Measurements from ENCODE around the gene TLE2. TPM values are rescaled to one million over a fixed set of nuclear protein-coding genes. Genes with fewer than 3 reads are reported as not detected.

TLE2 gene
- total RNA-seq, result 21.8 and 25.7 TPM in 2 replicates

DNA sequence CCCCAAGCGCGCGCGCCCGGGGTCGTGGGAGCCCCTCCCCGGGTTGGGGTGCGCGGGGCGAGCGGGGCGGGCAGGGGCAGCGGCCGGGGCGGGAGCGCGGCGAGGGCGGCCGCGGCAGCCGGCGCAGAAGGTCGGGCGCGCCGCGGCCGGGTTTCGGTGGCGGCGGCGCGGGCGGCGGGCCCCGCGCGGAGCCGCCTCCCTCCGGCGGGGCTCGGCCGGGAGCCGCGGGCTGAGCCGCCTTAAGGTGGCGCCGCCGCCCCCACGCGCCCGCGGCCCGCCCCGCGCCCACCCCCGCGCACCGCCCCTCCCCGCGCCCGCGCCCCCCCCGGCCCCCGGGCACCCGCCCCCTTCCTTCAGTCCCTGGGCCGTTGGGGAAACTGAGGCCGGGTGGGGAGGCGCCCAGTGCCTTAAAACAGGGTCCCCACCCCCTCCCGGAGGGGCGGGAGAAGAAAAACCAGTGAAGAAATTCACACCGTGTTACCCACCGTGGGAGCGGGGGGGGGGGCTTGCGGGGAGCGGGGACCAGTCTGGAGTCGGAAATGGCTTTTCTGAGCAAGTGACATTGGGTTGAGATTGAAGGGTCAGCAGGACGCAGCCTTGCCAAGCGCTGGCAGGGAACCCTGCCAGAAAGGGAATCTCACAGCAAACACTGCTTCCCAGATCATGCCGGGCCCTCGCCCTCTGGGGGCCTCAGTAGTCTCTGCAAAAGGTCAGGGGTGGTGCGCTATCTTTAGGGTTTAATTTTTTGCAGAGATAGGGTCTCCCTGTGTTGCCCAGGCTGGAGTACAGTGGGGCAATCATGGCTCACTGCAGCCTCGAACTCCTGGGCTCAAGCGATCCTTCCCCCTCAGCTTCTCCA, at the start of gene TLE2:
Gene TLE2, minus strand, starts transcription at position 216 of the 859 bp plus-strand sequence. CDS start 376 bp downstream, outside the sequence.
- DNase-seq, result peak; percentile 32

DNA sequence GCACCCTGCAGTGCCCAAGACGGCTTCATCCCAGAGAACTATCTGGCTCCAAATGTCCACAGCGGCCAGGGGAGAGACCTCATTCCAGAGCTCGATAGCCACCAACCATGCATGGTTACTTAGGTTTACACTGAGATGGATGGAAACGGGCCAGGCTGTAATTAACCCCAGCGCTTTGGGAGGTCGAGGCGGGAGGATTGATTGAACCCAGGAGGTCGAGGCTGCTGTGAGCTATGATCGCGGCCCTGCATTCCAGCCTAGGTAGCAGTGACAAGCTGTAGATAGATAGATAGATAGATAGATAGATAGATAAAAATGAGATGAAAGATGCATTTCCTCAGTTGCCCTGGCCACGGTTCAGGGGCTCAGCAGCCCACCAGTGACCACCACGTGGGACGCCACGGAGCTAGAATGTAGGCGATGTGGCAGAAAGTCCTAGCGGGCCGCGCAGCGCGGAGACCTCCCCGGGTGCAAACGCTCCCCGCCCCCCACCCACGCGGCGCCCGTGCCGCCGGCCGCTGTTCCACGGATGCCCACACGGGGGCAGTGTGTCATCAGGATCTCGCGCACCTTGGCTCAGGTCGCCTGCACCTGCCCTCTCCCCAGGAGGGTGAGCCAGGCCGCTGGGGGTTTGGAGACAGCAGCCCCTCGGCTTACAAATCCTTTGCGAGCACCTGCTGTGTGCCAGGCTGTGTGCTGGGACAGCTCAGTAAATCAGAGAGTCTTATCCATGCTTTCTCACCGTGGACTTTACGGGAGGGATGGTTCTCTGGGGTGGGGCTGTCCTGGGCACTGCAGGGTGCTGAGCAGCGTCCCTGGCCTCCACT, 46.7 kb upstream of the TLE2 start:
- peak; percentile 65 for DNase-seq

DNA sequence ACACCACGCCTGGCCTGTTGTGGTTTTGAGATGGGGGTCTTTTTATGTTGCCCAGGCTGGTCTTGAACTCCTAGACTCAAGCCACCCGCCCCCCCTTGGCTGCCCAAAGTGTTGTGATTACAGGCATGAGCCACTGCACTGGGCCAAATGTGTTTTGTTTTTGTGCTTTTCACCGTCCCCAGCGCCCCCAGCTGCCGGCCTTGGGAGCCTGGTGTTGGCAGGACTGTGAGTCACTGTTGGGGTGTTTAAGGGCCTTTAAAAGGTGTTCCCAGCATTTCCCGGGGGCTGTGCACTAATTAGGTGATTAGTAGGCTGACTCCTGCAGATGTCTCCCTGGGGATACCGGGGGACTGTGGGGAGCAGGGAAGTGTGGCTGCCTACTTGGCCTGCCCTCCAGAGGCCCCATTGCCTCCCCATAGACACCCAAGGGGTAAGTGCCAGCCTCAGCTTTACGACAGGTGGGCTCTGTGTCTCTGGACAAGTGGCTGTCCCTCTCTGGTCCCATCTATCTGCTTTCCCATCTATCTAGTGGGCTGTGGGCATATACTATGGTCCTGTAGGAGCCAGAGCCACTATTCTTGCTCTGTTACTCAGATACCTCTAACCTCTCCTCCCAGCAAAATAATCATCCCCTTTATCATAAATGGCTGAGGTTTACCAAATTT, 45.0 kb upstream of the TLE2 start:
- DNase-seq, result peak; percentile 35

DNA sequence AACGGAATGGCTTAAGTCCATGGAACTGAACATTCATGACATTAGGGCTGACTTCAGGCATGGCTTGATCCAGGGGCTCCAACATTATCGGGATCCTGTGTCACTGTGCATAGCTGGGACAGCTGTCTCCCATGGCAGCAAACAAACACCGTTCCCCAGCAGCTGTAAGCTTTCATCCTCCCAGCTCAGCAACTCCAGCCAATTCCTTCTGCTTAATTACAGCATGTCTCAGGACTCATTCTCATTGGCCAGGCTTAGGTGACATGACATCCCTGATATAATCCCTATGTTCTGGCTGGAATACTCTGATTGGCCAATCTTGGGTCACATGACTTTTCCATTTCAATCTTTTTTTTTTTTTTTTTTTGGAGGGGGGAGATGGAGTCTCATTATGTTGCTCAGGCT, 44.1 kb upstream of the TLE2 start:
- DNase-seq, result peak; percentile 65

DNA sequence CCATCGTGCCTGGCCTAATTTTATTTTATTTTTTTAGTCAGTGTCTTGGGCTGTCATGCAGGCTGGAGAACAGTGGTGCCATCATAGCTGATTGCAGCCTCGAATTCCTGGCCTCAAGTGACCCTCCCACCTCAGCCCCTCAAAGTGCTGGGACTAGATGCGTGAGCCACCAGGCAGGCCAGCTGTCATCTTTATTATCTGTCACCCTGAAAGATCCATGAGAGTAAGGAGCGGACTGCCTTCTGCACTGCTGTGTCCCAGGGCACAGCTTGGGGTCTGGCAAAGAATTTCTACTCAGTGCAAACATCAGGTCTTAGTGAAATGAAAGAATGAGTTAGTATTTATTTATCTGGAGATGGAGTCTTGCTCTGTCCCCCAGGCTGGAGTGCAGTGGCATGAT, 42.7 kb upstream of the TLE2 start:
- DNase-seq, result no peak

DNA sequence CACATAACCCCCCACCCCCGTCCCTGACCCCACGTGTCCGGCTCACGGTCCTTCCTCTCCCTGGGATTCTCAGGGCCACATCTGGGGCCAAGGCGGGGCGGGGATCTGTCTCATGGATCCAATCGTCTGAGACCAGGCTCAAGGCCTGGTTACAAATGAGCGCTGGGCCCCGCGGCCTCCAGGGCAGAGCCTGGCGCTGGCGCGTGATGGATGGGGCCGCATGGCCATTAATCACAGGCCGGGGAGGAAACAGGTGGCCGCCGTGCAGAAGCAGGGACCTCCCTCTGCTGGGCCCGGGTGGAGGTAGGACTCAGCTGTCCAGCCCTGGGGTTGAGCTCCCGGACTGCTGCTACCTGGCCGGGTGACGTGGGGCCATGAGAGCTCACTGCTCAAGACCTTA, 39.0 kb upstream of the TLE2 start:
- DNase-seq, result no peak

DNA sequence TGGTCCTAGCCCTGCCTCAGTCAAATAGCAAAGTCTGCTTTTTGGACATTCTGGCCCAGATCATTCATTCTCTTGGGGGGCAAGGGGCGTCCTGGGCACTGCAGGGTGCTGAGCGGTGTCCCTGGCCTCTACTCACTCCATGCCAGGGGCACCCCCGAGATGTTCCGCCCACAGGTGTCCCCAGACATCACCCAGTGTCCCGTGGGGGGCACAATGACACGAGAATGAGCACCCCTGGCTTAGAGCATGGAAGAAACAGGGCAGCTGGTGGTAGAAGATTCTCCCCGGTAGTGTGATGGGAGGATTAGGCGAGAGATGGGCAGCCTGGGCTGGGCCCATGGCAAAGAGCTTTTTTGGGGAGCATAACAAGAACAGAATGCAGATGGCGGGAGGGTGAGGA, 38.5 kb upstream of the TLE2 start:
- DNase-seq, result no peak

DNA sequence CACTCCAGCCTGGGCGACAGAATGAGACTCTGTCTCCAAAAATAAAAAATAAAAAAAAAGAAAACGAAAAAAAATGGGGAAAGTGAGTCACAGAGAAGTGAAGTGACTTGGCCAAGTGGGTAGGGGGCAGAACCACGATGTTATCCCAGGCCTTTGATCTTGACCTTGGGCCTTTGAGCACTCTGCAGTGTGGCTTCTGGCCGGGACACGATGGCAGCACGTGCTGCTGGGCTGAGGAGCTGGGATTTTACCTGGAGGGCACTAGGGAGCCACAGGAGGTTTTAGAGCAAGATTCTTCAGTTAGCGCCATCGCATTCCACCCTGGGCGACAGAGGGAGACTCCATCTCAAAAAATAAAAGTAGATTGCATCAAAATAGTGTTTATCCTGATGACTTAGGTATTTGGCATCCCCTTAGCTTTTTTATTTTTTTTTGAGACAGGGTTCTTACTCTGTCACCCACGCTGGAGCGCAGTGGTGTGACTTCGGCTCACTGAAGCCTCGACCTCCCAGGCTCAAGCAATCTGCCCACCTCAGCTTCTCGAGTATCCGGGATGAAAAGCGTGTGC, 37.5 kb upstream of the TLE2 start:
- no peak for DNase-seq

DNA sequence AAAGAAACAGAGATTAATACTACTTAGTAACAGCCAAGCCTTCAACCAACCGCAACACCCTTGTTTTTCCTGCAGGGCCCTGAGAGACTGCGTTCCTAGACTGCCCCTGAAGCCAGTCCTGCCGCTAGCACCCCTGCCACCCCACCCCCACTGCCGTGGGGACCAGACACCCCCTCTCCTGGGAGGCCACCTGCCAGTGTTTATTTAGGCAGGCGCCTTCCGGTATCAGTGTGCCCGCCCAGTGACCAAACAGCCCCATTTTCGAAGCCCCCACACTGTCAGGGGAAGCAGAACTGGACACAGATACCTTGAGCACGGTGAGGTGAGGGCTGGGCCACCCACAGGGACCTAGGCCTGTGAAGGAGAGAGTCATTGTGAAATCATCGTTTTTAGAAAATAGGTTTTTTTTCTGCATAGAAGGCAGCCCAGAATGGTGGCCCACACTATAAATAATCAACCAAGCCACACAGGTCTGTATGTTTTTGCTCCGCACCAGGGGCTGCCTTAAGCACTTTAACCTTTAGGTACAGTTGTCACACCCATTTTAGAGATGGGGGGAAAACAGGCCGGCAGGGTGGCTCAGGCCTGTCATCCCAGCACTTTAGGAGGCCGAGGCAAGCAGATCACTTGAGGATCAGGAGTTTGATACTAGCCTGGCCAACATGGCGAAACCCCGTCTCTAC, 36.7 kb upstream of the TLE2 start:
- DNase-seq, result no peak

DNA sequence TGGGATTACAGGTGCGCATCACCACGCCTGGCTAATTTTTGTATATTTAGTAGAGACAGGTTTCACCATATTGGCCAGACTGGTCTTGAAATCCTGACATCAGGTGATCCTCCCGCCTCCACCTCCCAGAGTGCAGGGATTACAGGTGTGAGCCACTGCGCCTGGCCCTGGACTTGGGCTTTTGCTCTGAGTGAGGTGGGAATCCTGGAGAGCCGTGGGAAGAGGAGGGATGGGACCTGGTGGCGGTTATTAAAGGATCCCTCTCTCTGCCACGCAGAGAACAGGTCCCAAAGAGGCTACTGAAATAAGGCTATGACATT, 34.9 kb upstream of the TLE2 start:
- no peak for DNase-seq

DNA sequence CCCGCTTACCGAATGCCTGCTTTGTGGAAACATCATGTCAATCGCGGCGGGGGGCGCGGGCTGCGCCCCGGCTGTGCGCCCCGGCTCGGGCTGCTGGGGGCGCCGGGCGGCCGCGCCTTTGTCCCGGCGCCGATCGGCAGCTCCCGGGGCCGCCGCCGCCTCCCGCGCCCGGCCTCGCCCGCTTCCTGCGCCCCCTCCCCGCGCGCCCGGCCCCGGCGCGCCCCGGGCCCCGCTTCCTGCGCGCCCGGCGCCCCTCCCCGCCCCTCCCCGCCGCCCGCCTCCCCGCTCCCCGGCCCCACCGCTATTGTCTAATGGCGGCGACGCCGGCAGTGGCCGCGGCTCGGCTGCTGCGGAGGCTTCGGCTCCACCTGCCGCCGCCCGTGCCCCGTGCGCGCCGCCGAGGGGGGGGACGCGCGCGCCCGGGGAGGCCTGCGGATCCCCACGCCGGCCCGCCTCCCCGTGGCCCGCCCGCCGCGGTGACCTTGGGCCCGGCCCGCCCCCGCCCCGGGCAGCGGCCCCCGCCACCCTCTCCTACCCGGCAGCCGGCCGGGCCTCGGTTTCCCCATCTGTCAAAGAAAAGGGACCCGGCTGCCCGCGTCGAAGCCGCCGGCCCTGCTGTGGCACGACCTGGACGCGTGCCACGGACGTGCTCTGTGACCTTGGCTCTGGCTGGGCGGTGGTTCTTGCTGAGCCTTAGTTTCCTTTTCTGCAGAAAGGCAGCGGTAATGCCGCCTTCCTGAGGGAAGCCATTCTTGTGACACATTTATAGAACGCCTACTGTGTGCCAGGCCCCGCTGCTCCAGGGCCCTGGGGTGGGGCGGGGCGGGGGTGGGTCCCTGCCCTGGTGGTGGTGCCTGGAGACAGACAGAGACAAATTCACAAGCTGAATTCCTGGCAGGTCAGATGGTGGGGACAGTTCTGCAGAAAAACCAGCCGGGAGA, 33.4 kb upstream of the TLE2 start, which contains the start of gene TLE5:
Gene TLE5, minus strand, starts transcription at position 331 of the 941 bp plus-strand sequence. Its CDS starts 295 bp downstream, at position 36.
- DNase-seq, result peak; percentile 70

DNA sequence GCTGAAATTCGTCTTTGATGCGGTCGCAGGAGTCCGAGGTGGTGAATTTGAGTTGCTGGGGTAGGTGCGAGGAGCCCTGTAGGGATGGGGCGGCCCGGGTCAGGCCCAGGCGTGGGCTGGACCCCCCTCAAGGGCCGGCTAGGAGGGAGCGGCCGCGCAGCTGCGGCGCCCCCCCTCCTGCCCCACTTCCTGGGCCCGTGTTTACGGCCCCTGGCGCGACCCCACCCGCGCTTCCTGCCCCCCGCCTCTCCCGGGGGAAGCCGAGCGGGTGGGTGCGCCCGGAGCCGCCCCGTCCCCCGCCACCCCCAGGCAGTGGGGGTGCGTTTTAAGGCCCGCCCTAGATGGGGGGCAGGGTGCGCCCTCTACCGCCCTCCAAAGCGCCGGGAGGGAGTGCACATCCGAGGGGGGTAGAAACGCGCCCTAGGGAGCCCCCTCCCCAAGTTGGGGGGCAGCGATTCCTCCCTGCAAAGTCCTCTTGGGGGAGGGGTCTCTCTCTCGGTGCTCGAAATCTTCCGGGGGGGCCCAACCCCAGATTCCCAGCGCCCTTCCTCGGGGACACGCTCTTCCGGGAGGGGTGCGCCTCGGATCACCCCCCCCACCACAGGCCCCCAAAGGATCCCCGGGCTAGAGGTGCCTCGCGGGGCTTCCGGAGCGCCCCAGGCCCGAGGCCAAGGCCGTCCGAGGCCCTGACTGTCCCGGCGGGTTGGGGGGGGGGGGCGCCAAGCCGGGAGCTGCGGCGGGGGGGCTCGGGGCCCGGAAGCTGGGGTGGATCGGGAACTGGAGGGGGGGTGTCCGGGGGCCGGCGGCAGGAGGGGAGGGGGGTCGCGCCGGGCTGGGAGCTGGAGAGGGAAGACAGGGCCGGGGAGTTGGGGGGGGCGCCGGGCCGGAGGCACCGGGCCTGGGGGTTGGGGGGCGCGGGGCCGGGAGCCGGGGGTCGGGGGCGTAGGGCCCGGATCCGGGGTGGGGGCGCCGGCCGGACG, 32.4 kb upstream of the TLE2 start:
- DNase-seq, result peak; percentile 44

DNA sequence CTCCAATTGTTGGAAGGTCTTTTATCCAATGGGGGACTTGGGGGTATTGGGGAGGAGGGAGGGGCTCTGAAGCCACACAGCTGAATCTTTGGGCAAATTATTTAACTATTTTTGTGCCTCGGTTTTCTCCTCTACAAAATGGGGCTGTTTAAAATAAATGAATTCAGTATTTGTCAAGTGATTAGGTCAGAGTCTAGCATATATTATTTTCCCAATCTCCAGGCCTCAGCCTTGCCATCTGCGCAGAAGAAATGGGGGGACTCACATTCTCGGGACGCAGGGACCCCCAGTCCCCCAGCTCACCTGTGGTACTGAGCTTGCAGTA, 31.7 kb upstream of the TLE2 start:
- DNase-seq, result no peak

DNA sequence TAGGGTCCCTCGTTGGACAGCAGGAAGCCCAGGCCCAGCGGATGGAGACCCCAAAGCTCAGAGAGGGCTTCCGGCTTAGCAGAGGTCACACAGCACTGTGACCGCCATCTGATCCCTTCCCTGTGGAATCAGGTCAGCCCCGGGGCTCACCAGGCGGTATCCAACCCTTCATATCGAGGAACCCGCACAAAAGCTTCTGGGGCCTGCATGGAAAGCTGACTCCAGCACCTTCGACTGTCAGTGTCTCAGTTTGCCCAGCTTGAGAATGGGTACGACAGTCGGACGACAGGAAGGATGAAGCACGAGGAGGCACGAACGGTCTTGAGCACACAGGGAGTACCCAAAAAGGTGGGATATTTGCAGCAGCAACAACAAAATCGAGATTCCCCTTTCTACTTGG, 30.6 kb upstream of the TLE2 start:
- no peak for DNase-seq

DNA sequence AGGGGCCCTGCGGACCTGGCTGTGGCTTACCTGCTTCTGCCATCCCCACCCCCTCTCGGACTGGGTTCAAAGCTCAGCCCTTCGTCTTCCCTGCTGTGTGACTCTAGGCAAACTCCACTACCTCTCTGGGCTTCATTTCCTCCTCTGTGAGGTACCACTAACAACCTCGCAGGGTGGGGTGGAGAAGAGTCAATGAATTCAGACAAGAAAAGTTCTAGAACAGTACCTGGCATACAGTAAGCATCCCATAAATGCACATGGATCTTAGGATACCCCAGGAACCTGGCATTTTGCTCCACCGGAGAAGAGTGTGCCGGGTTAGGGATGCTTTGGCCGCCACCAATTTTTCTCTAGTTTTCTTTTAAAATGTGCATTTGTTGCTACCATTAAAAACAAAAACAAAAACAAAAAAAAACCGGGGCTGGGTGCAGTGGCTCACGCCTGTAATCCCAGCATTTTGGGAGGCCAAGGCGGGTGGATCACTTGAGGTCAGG, 29.8 kb upstream of the TLE2 start:
- no peak for DNase-seq

DNA sequence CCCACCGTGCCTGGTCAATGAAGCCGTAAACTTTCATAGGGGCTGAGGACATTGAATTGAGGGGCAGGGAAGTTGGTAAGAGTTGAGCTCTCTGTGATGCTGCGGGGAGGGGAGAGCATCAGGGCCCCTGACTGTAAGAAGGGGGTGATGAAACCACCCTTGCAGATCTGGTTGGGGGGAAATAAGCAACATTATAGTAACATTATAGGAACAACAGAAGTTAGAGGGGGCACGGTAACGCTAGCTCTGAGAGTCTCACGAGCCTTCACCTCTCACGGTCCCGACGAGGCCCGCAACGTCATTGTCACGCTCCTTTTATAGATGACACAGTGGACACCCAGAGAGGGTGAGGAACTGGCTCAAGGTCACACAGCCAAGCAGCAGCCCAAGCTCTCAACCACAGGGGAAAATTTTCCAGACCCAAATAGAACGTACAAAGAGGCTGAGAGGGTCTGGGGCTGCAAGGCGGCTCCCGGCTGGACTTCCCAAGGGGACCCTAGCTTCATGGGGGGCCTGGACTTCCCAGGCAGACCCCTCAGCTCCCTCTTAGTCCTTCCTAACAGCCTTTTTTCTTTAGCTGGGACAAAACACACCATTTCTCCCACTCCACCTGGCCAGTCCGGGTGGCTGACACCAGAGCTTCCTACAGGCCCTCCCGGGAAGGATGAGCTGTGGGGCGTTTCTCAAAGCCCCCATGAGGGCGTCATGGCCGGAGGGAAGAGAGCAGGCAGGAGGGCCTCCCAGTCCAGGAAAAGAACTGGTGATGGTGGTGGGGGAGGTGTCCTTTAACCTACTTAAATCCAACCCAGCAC, 29.1 kb upstream of the TLE2 start:
- no peak for DNase-seq

DNA sequence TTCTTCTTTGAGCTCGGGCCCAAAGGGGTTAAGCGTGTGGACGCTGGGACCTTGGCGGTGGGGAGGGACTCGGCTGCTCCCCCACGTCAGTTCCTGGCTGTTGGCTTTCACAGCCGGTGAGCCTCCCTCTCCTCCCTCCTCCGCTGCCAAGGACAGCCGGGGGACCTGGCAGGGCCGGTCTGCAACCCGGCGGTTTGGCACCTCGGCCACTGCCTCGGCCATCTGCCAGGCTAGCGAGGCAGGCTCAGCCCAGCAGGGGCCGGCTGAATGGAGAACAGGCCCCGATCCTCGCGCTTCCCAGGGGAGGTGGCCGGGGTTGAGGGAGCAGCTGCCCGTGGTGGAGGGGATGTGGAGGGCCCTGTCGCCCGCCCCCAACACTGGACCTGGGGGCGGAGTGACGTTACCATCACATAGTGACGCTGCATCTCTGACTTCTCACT, 28.2 kb upstream of the TLE2 start:
- no peak for DNase-seq

DNA sequence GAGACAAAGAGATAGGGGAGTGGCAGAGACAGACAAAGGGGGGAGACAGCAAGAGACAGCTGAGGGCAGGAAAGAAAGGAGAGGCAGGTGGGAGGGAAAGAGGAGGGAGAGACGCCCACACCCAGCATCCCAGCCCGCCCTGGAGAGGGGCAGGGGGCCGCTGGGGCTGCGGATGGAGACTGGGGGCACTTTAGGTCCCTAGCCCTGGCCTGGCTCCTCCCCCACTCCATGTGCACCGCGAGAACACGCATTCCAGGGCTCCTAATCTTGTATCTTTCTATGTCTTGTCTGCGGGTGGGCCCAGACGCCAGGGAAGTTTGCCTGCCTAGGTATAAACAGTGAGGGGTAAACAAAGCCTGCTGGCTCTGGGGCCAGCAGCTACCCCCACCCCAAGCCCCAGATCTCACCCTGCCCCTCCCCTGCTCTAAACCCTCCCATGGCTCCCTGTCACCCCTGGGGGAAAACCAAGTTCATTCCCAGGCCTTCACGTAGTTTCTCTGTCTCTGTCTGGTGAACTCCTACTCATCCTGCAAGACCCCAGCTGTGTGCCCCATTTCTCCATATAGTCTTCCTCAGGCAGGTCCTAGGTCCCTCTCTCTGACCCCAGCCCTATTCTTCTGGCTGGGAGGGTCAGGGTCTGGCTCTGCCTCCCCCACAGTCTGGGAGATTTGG, 27.5 kb upstream of the TLE2 start:
- DNase-seq, result no peak

Data from dermis blood vessel endothelial cell (primary cell).